H9 (cell line): ENCODE measurements around the gene VGLL3. TPM values are rescaled to one million over a fixed set of nuclear protein-coding genes. Genes with fewer than 3 reads are reported as not detected.

Experiments
- DNase-seq: peaks from one replicate; pipeline ENCODE4 v3.0.0-alpha.2; 2017
- H2AFZ ChIP-seq: one replicate; pipeline ENCODE4 v1.6.1; 2013; ENCODE audit warnings: mild to moderate bottlenecking, low read length, control low read depth, moderate library complexity
- H2AK5ac ChIP-seq: 2 replicates; pipeline ENCODE4 v1.6.1; 2013; ENCODE audit warnings: low read length, control low read depth, mixed read lengths; ENCODE audit not compliant: insufficient read length
- H2BK120ac ChIP-seq: one replicate; pipeline ENCODE4 v1.6.1; 2013; ENCODE audit warnings: low read depth, mild to moderate bottlenecking, low read length, control low read depth, inconsistent platforms; ENCODE audit not compliant: poor library complexity, severe bottlenecking
- H2BK12ac ChIP-seq: 2 replicates; pipeline ENCODE4 v1.6.1; 2013; ENCODE audit warnings: low read length, control low read depth, mixed read lengths, low read depth; ENCODE audit not compliant: insufficient read length
- H2BK15ac ChIP-seq: 2 replicates; pipeline ENCODE4 v1.6.1; 2013; ENCODE audit warnings: low read depth, low read length, control low read depth
- H2BK20ac ChIP-seq: one replicate; pipeline ENCODE4 v1.6.1; 2013; ENCODE audit warnings: low read depth, mild to moderate bottlenecking, low read length, control low read depth, inconsistent platforms; ENCODE audit not compliant: poor library complexity, severe bottlenecking
- H2BK5ac ChIP-seq: 2 replicates; pipeline ENCODE4 v1.6.1; 2013; ENCODE audit warnings: low read length, control low read depth, mixed read lengths; ENCODE audit not compliant: insufficient read length
- H3K14ac ChIP-seq: 2 replicates; pipeline ENCODE4 v1.6.1; 2013; ENCODE audit warnings: low read length, control low read depth; ENCODE audit not compliant: insufficient read depth
- H3K18ac ChIP-seq: 2 replicates; pipeline ENCODE4 v1.6.1; 2013; ENCODE audit warnings: low read depth, mild to moderate bottlenecking, mixed read lengths, low read length, control low read depth; ENCODE audit not compliant: insufficient read length
- H3K23ac ChIP-seq: 2 replicates; pipeline ENCODE4 v1.6.1; 2013; ENCODE audit warnings: low read length, control low read depth, mixed read lengths, low read depth; ENCODE audit not compliant: insufficient read length
- H3K23me2 ChIP-seq: 2 replicates; pipeline ENCODE4 v1.6.1; 2013; ENCODE audit warnings: low read depth, mild to moderate bottlenecking, mixed read lengths, low read length, control low read depth; ENCODE audit not compliant: insufficient read length, poor library complexity, severe bottlenecking
- H3K27ac ChIP-seq: 2 replicates; pipeline ENCODE4 v1.5.1; 2013; ENCODE audit warnings: low read length, control low read depth, mixed read lengths, low read depth; ENCODE audit not compliant: insufficient read length
- H3K27me3 ChIP-seq: 2 replicates; pipeline ENCODE4 v1.6.1; 2013; ENCODE audit warnings: low read length, control low read depth, inconsistent platforms; ENCODE audit not compliant: insufficient read depth
- H3K4ac ChIP-seq: 2 replicates; pipeline ENCODE4 v1.6.1; 2013; ENCODE audit warnings: low read depth, mild to moderate bottlenecking, control low read depth, inconsistent platforms, low read length, moderate library complexity
- H3K4me1 ChIP-seq: 2 replicates; pipeline ENCODE4 v1.6.1; 2013; ENCODE audit warnings: low read length, control low read depth, inconsistent platforms; ENCODE audit not compliant: insufficient read depth
- H3K4me2 ChIP-seq: 2 replicates; pipeline ENCODE4 v1.6.1; 2013; ENCODE audit warnings: low read length, control low read depth, mixed read lengths; ENCODE audit not compliant: insufficient read length, insufficient read depth
- H3K56ac ChIP-seq: 2 replicates; pipeline ENCODE4 v1.6.1; 2013; ENCODE audit warnings: low read depth, mild to moderate bottlenecking, mixed read lengths, low read length, control low read depth; ENCODE audit not compliant: insufficient read length
- H3K79me1 ChIP-seq: 2 replicates; pipeline ENCODE4 v1.6.1; 2013; ENCODE audit warnings: low read depth, mild to moderate bottlenecking, moderate library complexity, low read length, control low read depth, inconsistent platforms; ENCODE audit not compliant: insufficient read depth, poor library complexity, severe bottlenecking
- H3K79me2 ChIP-seq: 2 replicates; pipeline ENCODE4 v1.6.1; 2013; ENCODE audit warnings: low read length, control low read depth, inconsistent platforms; ENCODE audit not compliant: insufficient read depth
- H3K9ac ChIP-seq: 2 replicates; pipeline ENCODE4 v1.6.1; 2013; ENCODE audit warnings: low read length, control low read depth, mixed read lengths; ENCODE audit not compliant: insufficient read length; ENCODE audit errors: extremely low read depth
- H3K9me3 ChIP-seq: one replicate; pipeline ENCODE4 v1.6.1; 2013; ENCODE audit warnings: low read depth, low read length, inconsistent platforms; ENCODE audit not compliant: control insufficient read depth
- H3T11ph ChIP-seq: one replicate; pipeline ENCODE4 v1.6.1; 2013; ENCODE audit warnings: mild to moderate bottlenecking, low read length, control low read depth, inconsistent platforms
- H4K20me1 ChIP-seq: one replicate; pipeline ENCODE4 v1.6.1; 2013; ENCODE audit not compliant: control insufficient read depth, insufficient read length, insufficient read depth
- H4K5ac ChIP-seq: 2 replicates; pipeline ENCODE4 v1.6.1; 2013; ENCODE audit warnings: low read depth, mild to moderate bottlenecking, mixed read lengths, low read length, control low read depth; ENCODE audit not compliant: insufficient read length
- H4K8ac ChIP-seq: replicated peaks from 2 replicates; pipeline ENCODE4 v1.6.1; 2013; ENCODE audit warnings: low read length, control low read depth, mixed read lengths, low read depth; ENCODE audit not compliant: insufficient read length
- H4K91ac ChIP-seq: 2 replicates; pipeline ENCODE4 v1.6.1; 2013; ENCODE audit warnings: low read depth, mild to moderate bottlenecking, moderate library complexity, mixed read lengths, low read length, control low read depth; ENCODE audit not compliant: insufficient read length
- H3K27ac Mint-ChIP-seq, 3 experiments: 2 replicates in 2 of 3; 3 replicates in 1 of 3; pipeline ENCODE4 v1.8.0; 2020 to 2021; ENCODE audit warnings: mixed read lengths in 3 of 3, mild to moderate bottlenecking in 1 of 3, moderate library complexity in 1 of 3
- H3K27me3 Mint-ChIP-seq: 2 replicates; pipeline ENCODE4 v1.8.0; 2021; ENCODE audit warnings: low read depth, mild to moderate bottlenecking, moderate library complexity, mixed read lengths
- H3K36me3 Mint-ChIP-seq, 3 experiments: 2 replicates in 2 of 3; 3 replicates in 1 of 3; pipeline ENCODE4 v1.8.0; 2020 to 2021; ENCODE audit warnings: low read depth in 3 of 3, mixed read lengths in 3 of 3; ENCODE audit not compliant: insufficient read depth in 1 of 3
- H3K4me1 Mint-ChIP-seq, 2 experiments: 2 replicates each; pipeline ENCODE4 v1.8.0; 2020; ENCODE audit warnings: mixed read lengths in 2 of 2
- H3K4me3 Mint-ChIP-seq, 2 experiments: 2 replicates in 1 of 2; 3 replicates in 1 of 2; pipeline ENCODE4 v1.8.0; 2020 to 2021; ENCODE audit warnings: mild to moderate bottlenecking in 2 of 2, mixed read lengths in 2 of 2, moderate library complexity in 1 of 2
- H3K9me3 Mint-ChIP-seq, 2 experiments: 2 replicates in 1 of 2; 3 replicates in 1 of 2; pipeline ENCODE4 v1.8.0; 2020; ENCODE audit warnings: mild to moderate bottlenecking in 2 of 2, mixed read lengths in 2 of 2, moderate library complexity in 1 of 2
- WGBS: extraction: QIAGEN DNeasy Blood & Tissue Kit; methylation state at CpG from one replicate; pipeline ENCODE4 v1.1.7; 2013; ENCODE audit warnings: missing lambda C conversion rate, low lambda C conversion rate, mixed read lengths; ENCODE audit not compliant: insufficient read length; ENCODE audit errors: extremely low coverage; 5-methylcytosine and 5-hydroxymethylcytosine counted together
- total RNA-seq: library from RNA; stranded (reverse); gene quantifications from 2 replicates; pipeline ENCODE4 v1.2.1, GENCODE V29; 2021
- TF ChIP-seq, protein P1 (sequence below): fragments of 200-600 bp; sonication (generic); conservative IDR thresholded peaks from 3 replicates; pipeline ENCODE4 v1.8.0; 2021; ENCODE audit warnings: antibody characterized with exemption, mild to moderate bottlenecking

VGLL3 gene
- total RNA-seq, 1 experiment from 2014 or later, result 19.7 TPM

DNA sequence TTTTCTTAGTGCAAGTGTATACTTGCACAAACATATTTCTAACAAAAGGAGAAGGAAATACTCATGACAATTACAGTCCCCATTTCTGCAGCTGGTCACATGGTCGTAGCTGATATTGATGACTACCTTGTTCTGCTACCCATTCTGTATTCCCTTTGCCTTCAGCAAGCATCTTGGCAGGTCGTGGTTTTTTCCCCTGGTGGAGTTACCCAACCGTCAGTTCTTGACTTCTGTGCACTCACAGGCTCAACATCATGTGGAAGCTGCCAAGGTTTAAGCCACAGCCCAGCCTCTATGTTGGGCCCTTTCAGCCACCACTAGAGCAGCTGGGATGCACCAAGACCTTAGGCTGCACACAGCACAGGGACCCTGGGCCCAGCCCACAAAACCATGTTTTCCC is 56.1 kb downstream of the VGLL3 start:
- DNase-seq, result no peak
- Histone ChIP-seq H3K9me3 (no peaks in the 10 kb centered on the region), H3K14ac (no peak overlapping the region), H3K56ac (no peak overlapping the region), H2BK12ac (no peak overlapping the region), H3K23me2 (no peaks in the 10 kb centered on the region), H3K79me1 (no peaks in the 10 kb centered on the region), H3K27ac (no peak overlapping the region), H4K20me1 (no peaks in the 10 kb centered on the region), H2BK15ac (no peak overlapping the region), H4K8ac (no peak overlapping the region), H3K18ac (no peak overlapping the region), H3K27me3 (no peaks in the 10 kb centered on the region), H3K9ac (no peak overlapping the region), H2BK5ac (no peak overlapping the region), H3K4ac (no peak overlapping the region), H2BK120ac (no peak overlapping the region), H3K79me2 (no peaks in the 10 kb centered on the region), H3T11ph (no peak overlapping the region), H4K91ac (no peak overlapping the region), H2AFZ (no peak overlapping the region), H2AK5ac (no peak overlapping the region), H2BK20ac (no peak overlapping the region), H3K4me2 (no peak overlapping the region), H4K5ac (no peak overlapping the region), H3K4me1 (no peaks in the 10 kb centered on the region), H3K23ac (no peak overlapping the region)
- Mint-ChIP-seq H3K27me3 (no peaks in the 10 kb centered on the region), H3K9me3 (no peaks in the 10 kb centered on the region), H3K4me1 (peaks cover 3 to 7% of the 10 kb centered on the region in 2 experiments; a peak in 2 of 4 replicates), H3K36me3 (peaks cover 0 to 4% (median 0%) of the 10 kb centered on the region in 3 experiments; a peak in 2 of 7 replicates), H3K27ac (no peak overlapping the region), H3K4me3 (no peak overlapping the region)
- no CpG with 5 or more reads among the region's 3 CpGs for WGBS
- TF ChIP-seq, protein P1, sequence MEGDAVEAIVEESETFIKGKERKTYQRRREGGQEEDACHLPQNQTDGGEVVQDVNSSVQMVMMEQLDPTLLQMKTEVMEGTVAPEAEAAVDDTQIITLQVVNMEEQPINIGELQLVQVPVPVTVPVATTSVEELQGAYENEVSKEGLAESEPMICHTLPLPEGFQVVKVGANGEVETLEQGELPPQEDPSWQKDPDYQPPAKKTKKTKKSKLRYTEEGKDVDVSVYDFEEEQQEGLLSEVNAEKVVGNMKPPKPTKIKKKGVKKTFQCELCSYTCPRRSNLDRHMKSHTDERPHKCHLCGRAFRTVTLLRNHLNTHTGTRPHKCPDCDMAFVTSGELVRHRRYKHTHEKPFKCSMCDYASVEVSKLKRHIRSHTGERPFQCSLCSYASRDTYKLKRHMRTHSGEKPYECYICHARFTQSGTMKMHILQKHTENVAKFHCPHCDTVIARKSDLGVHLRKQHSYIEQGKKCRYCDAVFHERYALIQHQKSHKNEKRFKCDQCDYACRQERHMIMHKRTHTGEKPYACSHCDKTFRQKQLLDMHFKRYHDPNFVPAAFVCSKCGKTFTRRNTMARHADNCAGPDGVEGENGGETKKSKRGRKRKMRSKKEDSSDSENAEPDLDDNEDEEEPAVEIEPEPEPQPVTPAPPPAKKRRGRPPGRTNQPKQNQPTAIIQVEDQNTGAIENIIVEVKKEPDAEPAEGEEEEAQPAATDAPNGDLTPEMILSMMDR, result no peak
